ENCODE measurements around the gene RNF157. TPM values are rescaled to one million over a fixed set of nuclear protein-coding genes. Genes with fewer than 3 reads are reported as not detected.

RNF157 gene
- total and polyA plus RNA-seq, 2 of the 4 experiments (the other 2 are of a cell fraction) = 0.54 to 1.3 TPM

GRCh38 chr17:76102944-76103273, 137.4 kb downstream of the RNF157 start:
- Histone ChIP-seq H3K4ac (ENCODE audit: low read depth, low read length) (peak overlapping the region; percentile 90), H2BK15ac (ENCODE audit: low read depth, low read length) (no peak overlapping the region), H3K4me1 (ENCODE audit: control insufficient read depth, insufficient read depth, low read length) (peaks cover 8% of the 10 kb centered on the region; the same call in 1 of the 2 replicates), H3K9me1 (ENCODE audit: insufficient read depth, low read length) (peaks cover 10% of the 10 kb centered on the region), H2BK20ac (ENCODE audit: low read depth, low read length) (no peak overlapping the region), H3K27ac (ENCODE audit: insufficient read depth, low read length) (peak overlapping the region; percentile 90), H3K4me3 (ENCODE audit: insufficient read depth, low read depth, low read length) (peak overlapping the region; percentile 78), H4K8ac (ENCODE audit: low read depth in 2 of 2, low read length in 2 of 2) (peak overlapping the region; percentile 92 to 98), H3K79me1 (ENCODE audit: low read depth in 1 of 2, low read length in 2 of 2) (peaks cover 16 to 34% of the 10 kb centered on the region in 2 experiments), H3K18ac (ENCODE audit: low read depth, low read length) (no peak overlapping the region), H4K91ac (ENCODE audit: insufficient read depth, low read depth, low read length) (peak overlapping the region; percentile 42), H3K4me2 (ENCODE audit: low read depth, low read length) (peak overlapping the region; percentile 91), H4K5ac (ENCODE audit: low read depth, low read length) (peak overlapping the region; percentile 3; the same call in 1 of the 2 replicates), H2BK5ac (ENCODE audit: low read depth, low read length, poor library complexity, severe bottlenecking) (peak overlapping the region; percentile 92), H3K9me3 (ENCODE audit: control insufficient read depth, insufficient read depth, low read length) (no peaks in the 10 kb centered on the region), H4K20me1 (ENCODE audit: insufficient read depth, low read length) (peaks cover 5% of the 10 kb centered on the region; the same call in 1 of the 2 replicates), H3K27me3 (ENCODE audit: control insufficient read depth, insufficient read depth, low read length) (no peaks in the 10 kb centered on the region), H2AK9ac (replicated peaks; ENCODE audit: low read depth, low read length, poor library complexity) (peak overlapping the region; percentile 94), H3K56ac (ENCODE audit: extremely low read depth, insufficient read depth, low read length) (peak overlapping the region; percentile 84), H3K36me3 (ENCODE audit: control insufficient read depth, insufficient read depth, low read length) (peaks cover 14% of the 10 kb centered on the region), H3K14ac (replicated peaks; ENCODE audit: low read depth, low read length) (peak overlapping the region; percentile 85), H3K23ac (ENCODE audit: low read depth, low read length) (peak overlapping the region; percentile 89), H2AFZ (replicated peaks; ENCODE audit: low read length, poor library complexity) (peak overlapping the region; percentile 98), H2AK5ac (ENCODE audit: low read depth, low read length) (peak overlapping the region; percentile 91; the same call in 1 of the 2 replicates), H2BK120ac (ENCODE audit: low read depth, low read length) (no peak overlapping the region), H3K9ac (ENCODE audit: low read depth, low read length) (peak overlapping the region; percentile 85)
- no TSS peak for BruUV-seq (replicated peaks)
- WGBS, 2 experiments (ENCODE audit: extremely low coverage in 2 of 2, insufficient read length in 1 of 2) = 0% methylated on average over 1 of the region's 4 CpGs; no CpG with 5 or more reads in 1 of the 2 experiments
- no peak for TF ChIP-seq ELK1 (IDR thresholded peaks at IDR 0.05; ENCODE audit: borderline replicate concordance, low read depth, low read length)
- TF ChIP-seq MXI1 (IDR thresholded peaks at IDR 0.05; ENCODE audit: borderline replicate concordance, low read depth, low read length) = no peak
- no peak for TF ChIP-seq USF2 (IDR thresholded peaks at IDR 0.05; ENCODE audit: low read depth, low read length)
- no peak for TF ChIP-seq RFX5 (IDR thresholded peaks at IDR 0.05; ENCODE audit: low read depth, low read length)
- TF ChIP-seq SMC3 (IDR thresholded peaks at IDR 0.05; ENCODE audit: low read depth, low read length) = no peak
- TF ChIP-seq MAFK (IDR thresholded peaks at IDR 0.05; ENCODE audit: low read depth, low read length) = no peak
- TF ChIP-seq FOS (IDR thresholded peaks at IDR 0.05; ENCODE audit: low read depth, low read length) = no peak
- TF ChIP-seq BHLHE40 (IDR thresholded peaks at IDR 0.05; ENCODE audit: low read depth, low read length) = no peak
- TF ChIP-seq NFE2L2 (IDR thresholded peaks at IDR 0.05; ENCODE audit: low read depth, low read length) = no peak
- TF ChIP-seq CHD1 (IDR thresholded peaks at IDR 0.05; ENCODE audit: low read depth, low read length) = no peak
- TF ChIP-seq RCOR1 (IDR thresholded peaks at IDR 0.05; ENCODE audit: insufficient replicate concordance, low read length) = no peak
- TF ChIP-seq MAZ (IDR thresholded peaks at IDR 0.05; ENCODE audit: borderline replicate concordance, low read depth, low read length) = no peak
- no peak for TF ChIP-seq CTCF (conservative IDR thresholded peaks at IDR 0.05; ENCODE audit: low read depth, low read length)
- ATAC-seq (ENCODE audit: low read depth) (peak; percentile 4), DNase-seq (no peak)
- ChIA-PET POLR2A (ENCODE audit: unreplicated experiment) (interaction anchor here (0.5 kb wide), 2 partner anchors 74 to 112 kb away, joined by 3 to 5 read pairs; no protein-coding TSS in a partner anchor), CTCF (no interaction called here)
- dilution Hi-C loops (cut with HindIII; ENCODE audit: low sequenced_read_pairs, unreplicated experiment) (no loop called here), in situ Hi-C loops (cut with MboI; ENCODE audit: low sequenced_read_pairs) (no loop called here), intact Hi-C loops (cut with micrococcal nuclease) (no loop called here)

Data from IMR-90 (cell line).